AG20443 (cell line): Measurements from ENCODE around the gene CEP57L1.
"Not testable (repeated sequence)": the region's sequence is repeated elsewhere in the genome, so short reads cannot be mapped to it uniquely, and the experiment has no call there.

Source experiments
- DNase-seq: peaks from one replicate; pipeline ENCODE4 v3.0.0; 2012; ENCODE audit warnings: low spot score, mixed read lengths

CEP57L1 gene

DNA sequence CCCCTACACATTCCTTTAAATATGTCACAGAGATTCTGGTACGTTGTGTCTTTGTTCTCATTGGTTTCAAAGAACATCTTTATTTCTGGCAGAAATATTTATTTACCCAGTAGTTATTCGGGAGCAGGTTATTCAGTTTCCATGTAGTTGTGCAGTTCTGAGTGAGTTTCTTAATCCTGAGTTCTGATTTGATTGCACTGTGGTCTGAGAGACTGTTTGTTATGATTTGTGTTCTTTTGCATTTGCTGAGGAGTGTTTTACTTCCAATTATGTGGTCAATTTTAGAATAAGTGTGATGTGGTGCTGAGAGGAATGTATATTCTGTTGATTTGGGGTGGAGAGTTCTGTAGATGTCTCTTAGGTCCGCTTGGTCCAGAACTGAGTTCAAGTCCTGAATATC lies 17.4 kb downstream of the CEP57L1 start:
- not testable (repeated sequence) for DNase-seq

DNA sequence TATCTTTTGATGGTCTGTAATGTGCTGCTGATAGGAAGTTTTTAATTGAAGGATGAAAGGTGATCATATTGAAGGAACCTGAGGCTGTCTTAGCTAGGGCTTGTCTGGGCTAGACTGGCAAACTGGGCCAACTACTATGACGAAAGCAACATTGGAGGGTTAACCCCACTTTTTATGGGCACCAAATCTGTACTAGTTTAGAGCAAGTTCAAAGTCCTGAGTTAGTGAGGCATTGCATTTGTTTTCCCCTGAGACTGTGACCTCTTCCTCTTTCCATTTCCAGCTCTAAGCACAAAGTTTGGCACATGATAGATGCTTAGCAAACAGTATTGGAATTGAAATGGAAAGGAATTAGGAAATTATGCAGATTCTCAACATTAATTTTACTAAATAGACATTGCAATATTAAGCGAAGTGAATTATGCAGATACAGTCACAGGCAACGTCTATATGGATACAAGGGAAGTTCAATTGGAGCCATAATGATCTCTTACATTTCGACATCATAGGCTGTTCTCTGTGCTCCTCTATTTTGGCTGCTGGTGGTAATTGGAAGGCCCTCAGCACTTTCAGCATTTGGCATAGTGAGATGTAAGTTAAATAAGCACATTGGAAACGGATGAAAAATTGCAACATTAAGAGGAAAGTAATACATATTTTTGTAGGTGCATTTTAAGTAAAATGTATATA lies 22.2 kb downstream of the CEP57L1 start:
- DNase-seq = no peak

DNA sequence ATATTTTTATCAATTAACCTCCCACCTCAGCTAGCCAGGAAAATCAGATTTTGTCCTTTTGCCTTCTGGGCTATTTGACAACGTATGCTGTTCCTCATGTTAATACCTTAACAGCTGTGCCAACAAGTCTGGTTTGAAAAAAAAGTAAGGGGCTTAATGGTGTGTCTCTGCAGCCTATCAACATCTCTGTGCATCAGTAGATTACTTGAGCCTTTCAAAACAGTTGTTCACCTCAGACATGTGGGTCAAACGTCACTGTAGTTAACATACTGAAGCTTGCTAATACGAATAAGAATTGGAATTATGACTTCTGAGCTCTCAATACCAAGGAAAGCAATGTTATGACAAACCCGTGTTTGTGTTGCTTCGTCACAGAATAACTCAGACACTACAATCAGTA lies 23.0 kb downstream of the CEP57L1 start:
- no peak for DNase-seq

DNA sequence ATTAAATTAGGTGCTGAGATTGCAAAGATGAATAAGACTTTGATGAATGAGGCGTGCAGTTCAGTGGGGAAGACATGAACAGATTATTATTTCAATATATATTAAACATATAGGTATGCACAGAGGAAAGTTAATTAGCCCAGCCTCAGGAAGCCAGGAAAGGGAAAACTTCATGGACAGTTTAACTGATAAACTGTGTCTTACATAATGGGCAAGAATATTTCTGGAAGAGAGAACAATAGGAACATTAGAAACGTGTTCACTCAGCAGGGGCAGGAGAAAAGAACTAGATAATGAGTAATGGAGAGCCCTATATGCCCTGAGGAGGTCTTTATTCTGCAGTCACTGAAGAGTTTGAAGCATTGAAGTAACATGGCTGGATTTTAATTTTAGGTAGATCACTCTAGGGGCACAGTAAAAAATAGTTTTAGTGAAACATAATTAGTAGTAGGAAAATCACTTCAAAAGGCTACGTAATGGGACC lies 23.6 kb downstream of the CEP57L1 start:
- no peak for DNase-seq

DNA sequence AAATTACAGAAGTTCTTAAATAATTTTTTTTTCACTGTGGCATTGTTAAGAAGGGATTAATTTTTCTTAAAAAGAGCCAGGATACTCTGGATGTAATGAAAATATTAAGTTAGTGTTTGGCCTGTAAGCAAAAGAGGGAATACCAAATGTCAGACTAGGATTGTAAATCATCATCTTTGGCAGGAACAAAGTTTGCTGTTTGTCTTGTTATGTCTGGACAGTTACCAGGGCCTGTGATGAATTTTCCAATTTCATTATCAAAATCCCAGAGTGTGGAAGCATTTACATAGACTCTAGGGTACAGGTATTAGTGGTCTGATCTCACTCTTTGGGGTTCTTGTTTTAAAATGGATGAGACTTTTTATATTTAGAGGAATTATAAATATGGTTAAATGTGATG lies 26.1 kb downstream of the CEP57L1 start:
- DNase-seq = no peak

DNA sequence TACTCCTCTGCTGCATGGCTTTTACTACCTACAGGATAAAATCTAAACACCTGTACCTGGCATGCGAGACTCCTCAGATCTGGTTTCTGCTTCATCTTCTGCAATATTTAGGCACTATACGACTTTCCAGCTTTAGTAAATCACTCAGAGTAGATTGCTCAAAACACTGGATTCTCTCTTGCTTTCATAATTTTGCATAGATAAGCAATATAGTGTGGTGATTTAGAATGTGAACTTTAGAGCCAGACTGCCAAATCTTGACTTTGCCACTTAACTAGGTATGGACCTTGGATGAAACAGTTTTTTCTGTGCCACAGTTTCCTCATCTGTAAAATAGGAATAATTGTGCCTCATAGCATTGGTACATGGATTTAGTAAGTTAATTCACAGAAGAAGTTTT lies 28.9 kb downstream of the CEP57L1 start:
- DNase-seq = no peak

DNA sequence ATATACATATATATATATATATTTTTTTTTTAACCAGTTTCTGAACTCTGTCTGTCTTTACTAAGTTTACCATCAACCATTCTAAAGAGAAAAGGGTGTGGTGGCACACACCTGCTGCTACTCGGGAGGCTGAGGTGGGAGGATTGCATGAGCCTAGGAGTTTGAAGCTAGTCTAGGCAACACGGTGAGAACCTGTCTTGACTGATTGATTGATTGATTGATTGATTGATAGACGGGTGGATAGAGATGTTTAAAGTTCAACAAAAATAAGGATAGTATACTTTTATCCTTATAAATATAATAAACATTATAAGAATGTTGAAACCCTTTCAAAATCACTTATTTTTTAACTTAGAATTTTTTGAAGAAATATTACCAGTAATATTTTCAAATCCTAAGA lies 30.2 kb downstream of the CEP57L1 start:
- no peak for DNase-seq

DNA sequence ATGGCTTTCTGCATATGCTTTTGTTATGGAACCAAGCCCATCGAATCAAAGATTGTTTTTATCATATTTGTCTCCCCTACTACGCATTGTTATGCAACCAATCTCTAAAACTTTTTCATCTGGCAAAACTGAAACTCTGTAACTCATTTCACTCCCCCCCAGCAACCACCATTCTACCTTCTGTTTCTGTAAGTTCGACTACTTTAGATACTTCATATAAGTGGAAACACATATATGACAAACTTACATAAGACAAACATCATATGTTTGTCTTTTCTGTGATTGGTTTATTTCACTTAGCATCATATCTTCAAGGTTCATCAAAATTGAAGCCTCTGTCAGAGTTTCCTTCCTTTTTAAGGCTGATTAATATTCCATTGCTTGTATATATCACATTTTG lies 34.8 kb downstream of the CEP57L1 start:
- no peak for DNase-seq

DNA sequence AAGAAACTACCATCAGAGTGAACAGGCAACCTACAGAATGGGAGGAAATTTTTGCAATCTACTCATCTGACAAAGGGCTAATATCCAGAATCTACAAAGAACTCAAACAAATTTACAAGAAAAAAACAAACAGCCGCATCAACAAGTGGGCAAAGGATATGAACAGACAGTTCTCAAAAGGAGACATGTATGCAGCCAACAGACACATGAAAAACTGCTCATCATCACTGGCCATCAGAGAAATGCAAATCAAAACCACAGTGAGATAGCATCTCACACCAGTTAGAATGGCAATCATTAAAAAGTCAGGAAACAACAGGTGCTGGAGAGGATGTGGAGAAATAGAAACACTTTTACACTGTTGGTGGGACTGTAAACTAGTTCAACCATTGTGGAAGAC lies 40.3 kb downstream of the CEP57L1 start:
- DNase-seq = not testable (repeated sequence)

DNA sequence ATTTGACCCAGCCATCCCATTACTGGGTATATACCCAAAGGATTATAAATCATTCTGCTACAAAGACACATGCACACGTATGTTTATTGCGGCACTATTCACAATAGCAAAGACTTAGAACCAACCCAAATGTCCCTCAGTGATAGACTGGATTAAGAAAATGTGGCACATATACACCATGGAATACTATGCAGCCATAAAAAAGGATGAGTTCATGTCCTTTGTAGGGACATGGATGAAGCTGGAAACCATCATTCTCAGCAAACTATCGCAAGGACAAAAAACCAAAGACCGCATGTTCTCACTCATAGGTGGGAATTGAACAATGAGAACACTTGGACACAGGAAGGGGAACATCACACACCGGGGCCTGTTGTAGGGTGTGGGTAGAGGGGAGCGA lies 40.7 kb downstream of the CEP57L1 start:
- not testable (repeated sequence) for DNase-seq

DNA sequence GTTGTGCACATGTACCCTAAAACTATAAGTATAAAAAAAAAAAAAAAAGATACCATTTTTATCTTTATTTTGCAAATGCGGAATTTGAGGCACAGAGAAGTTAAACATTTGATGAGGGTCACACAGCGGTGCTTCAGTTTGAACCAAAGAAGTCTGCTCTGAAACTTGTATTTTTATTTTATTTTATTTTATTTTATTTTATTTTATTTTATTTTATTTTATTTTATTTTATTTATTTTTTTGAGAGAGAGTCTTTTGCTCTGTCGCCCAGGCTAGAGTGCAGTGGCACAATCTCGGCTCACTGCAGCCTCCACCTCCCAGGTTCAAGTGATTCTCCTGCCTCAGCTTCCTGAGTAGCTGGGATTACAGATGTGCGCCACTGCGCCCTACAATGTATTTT lies 41.2 kb downstream of the CEP57L1 start:
- not testable (repeated sequence) for DNase-seq

DNA sequence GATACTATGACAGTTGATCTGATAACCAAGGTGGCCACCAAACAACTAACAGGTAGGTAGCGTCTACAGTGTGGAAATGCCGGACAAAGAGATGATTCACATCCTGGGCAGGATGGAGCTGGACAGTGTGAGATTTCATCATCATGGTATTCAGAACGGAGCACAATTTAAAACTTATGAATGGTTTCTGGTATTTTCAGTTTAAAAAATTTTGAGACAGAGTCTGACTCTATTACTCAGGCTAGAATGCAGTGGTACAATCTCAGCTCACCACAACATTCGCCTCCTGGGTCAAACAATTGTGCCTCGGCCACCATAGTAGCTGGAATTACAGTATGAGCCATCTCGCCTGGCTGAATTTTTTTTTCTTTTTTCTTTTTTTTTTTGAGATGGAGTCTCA lies 43.8 kb downstream of the CEP57L1 start:
- peak; percentile 10 for DNase-seq

DNA sequence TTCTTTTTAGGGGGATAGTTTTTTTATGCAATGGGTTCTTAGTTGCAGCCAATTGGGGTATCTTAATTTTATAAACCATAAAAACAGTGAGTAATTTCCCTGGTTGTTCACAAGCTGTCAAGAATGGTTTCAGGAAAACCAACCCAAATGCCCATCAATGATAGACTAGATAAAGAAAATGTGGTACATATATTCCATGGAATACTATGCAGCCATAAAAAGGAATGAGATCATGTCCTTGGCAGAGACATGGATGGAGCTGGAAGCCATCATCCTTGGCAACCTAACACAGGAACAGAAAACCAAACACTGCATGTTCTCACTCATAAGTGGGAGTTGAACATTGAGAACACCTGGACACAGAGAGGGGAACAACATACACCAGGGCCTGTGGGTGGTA lies 46.8 kb downstream of the CEP57L1 start:
- not testable (repeated sequence) for DNase-seq

DNA sequence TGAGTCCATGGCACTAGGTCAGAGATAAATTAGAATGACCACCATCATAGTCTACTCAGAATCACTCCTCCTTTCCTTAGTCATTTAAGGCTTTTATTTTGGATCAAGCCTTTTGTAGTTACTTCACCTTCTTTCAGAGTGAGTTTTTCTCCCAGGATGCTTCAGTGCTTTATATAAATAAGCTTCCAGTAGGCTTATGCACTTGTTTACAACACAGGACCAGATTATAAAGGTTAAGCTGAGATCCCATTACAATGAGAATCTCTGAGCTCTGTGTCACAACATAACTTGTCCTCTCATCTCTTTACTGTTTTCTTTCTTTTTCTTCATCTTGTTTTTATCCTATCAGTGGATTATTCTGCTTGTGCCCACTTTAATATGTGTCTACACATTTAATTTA lies 47.9 kb downstream of the CEP57L1 start:
- no peak for DNase-seq

DNA sequence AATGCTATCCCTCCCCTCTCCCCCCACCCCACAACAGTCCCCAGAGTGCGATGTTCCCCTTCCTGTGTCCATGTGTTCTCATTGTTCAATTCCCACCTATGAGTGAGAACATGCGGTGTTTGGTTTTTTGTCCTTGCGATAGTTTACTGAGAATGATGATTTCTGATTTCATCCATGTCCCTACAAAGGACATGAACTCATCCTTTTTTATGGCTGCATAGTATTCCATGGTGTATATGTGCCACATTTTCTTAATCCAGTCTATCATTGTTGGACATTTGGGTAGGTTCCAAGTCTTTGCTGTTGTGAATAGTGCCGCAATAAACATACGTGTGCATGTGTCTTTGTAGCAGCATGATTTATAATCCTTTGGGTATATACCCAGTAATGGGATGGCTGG lies 52.9 kb downstream of the CEP57L1 start:
- not testable (repeated sequence) for DNase-seq

DNA sequence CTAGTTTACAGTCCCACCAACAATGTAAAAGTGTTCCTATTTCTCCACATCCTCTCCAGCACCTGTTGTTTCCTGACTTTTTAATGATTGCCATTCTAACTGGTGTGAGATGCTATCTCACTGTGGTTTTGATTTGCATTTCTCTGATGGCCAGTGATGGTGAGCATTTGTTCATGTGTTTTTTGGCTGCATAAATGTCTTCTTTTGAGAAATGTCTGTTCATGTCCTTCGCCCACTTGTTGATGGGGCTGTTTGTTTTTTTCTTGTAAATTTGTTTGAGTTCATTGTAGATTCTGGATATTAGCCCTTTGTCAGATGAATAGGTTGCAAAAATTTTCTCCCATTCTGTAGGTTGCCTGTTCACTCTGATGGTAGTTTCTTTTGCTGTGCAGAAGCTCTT lies 53.4 kb downstream of the CEP57L1 start:
- not testable (repeated sequence) for DNase-seq

DNA sequence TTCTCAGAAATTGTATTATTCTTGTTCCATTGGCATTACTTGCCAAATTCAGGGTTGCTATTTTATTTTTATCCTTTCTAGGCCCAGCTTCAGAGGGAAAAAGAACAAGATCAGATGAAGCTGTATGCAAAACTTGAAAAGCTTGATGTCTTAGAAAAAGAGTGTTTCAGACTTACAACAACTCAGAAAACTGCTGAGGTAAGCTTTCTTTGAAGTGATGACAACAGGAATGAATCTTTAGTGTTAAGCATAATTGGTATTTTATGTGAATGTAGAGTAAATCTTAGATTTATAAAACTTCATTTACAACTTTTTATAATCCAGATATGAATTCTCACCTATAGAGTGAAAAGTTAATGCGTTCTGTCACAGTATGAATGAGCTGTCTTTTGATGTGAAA lies 58.4 kb downstream of the CEP57L1 start:
- no peak for DNase-seq

DNA sequence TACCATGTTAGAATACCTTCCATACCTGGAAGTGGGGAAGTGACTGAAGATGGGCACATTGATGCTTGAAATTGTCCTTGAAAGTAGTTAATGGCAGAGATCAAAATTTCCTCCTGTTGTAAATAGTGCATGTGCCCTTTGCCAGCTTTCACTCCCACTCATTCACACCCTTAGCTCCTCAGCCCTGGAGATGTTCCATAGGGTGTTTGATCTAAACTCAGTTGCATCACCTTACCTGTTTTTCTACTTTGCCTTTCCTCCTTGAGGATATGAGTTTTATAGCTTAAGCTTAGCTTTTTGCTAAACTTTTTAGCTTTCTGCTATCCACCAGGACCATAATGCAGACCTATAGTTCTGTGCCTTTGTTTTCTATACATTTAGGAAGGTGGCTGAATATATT lies 69.0 kb downstream of the CEP57L1 start:
- DNase-seq = no peak

DNA sequence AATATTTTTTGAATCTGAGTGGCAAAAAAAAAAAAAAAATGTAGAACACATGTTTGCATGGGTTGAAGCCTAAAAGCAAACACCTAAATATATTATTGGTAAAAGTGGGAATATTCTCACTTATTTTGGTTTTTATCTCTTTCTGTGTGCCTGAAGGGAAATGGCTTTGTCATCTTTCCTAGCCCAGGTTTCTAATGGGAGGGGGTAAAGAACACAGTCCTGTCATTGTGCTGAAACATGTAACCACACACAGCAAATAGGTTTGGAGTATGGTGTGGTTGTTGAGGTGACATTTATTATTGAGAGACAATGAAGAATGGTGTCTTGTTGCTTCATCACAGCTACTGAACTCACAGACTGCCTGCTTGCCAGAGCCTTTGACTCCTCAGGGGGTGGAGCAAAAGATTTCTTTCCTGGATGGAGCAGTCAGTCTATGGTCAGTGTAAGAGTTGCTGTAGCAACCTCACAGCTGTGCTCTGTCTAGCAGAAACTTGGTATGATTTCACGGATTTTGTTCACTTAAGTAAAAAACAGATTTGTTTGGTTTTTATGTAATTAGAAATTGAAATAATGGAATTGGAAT lies 70.2 kb downstream of the CEP57L1 start:
- DNase-seq = peak; percentile 85

DNA sequence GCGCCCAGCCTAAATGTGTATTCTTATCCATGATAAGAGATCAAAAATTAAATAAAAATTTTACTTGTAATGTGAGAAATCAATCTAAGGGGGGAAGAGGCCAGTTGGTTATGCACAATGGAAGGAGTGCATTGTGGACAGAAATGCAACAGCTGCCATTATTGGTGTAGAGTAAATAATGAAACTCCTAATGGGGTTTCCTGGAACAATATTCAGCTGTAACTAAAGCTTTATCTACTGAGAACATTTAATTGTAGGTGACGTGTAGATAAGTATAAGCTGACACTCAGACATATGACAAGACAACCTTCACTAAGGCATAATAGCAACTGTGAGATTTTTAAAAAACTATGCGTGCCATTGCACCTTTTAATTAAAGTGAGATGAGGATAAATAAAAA lies 71.4 kb downstream of the CEP57L1 start:
- no peak for DNase-seq

DNA sequence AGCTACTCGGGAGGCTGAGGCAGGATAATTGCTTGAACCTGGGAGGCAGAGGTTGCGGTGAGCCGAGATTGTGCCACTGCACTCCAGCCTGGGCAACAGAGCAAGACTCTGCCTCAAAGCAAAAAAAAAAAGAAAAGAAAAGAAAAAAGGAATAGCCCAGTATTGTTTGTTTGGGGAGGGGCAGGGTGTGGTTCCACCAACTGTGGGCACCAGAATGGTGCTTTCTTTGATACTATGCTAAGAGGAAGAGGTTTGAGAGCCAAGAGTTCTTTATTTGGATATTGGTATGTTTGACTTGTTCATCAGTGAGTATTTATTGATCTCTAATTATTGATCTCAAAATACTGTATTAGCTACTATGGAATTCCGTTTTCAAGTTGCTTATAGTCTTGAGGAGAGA lies 72.3 kb downstream of the CEP57L1 start:
- no peak for DNase-seq

DNA sequence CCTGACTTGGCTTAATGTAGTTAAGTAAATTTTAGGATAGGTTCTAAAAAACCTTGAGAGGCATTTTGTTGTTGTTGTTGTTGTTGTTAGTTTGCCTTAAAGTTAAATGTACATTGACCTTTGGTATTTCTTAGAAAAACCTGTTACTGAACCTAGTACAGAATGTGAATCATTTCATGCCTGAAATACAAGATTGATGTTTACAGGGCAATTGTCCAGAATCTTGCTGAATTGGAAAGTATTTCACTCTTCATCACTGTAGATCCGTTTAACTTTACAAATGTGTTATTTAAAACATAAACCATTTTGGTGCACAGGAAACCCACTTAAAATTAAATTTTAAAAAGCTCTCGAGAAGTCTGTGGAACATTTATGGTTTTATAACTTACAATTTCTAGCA lies 75.0 kb downstream of the CEP57L1 start:
- DNase-seq = no peak

DNA sequence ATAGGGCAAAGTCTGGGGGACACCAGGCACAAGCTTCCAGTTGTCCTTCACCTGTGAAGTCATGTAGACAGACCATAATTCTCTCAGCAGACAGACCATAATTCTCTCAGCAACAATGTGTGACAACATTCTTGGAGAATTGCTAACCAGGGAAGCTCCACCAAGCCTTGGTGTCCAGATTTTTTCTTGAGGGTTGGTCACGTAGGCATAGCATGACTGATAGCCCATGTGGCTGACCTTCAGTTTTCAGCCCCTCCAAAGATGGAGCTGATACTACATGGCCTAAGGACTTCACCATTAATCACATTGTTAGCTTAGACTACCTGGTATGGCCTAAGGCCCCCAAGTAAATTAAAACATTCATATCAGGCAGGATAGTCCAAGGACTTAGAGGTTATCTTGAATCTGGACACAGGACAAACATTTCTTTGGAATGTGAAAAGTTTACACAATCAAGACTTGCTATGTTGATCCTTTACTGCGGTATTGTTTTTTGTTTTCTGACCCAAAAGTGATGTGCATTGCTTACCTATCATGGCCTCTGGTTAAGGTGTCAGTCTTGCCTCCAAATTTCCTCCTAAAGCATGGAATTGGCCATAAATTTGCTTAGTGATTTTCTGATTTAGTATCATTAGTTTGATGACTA lies 76.9 kb downstream of the CEP57L1 start:
- DNase-seq = no peak

DNA sequence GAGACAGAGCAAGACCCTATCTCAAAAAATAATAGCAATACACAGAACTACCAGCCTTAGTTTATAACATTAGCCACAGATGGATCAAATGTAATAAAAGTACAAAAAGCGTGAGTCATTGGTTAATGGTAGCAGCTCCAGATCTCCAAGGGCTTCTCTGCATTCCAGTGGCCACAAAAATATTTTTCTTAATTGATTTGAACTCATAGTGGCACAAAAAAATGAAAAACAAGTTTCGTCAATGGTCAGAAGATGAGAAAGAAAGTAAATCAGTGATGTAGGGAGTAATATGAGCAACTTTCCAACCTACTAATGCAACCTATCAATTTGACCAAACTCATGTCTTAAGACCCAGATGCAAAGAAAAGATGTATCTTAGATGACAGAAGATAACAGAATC lies 79.6 kb downstream of the CEP57L1 start:
- peak; percentile 85 for DNase-seq
